HL-60 (cell line): Measurements from ENCODE around the gene HMGB1.

ENCODE experiments used
- DNase-seq, 2 experiments: peaks; one replicate each; pipeline ENCODE4 v3.0.0-alpha.2; 2010 to 2020; ENCODE audit warnings: low read depth in 1 of 2, low spot score in 1 of 2
- H3K27ac ChIP-seq: fragments of 250-450 bp; sonication (Bioruptor Pico); replicated peaks from 2 replicates; pipeline ENCODE4 v1.5.1; 2020; ENCODE audit warnings: mild to moderate bottlenecking, moderate library complexity
- H3K27me3 ChIP-seq: fragments of 250-450 bp; sonication (Bioruptor Pico); 2 replicates; pipeline ENCODE4 v1.5.1; 2021; ENCODE audit warnings: mild to moderate bottlenecking, moderate library complexity; ENCODE audit not compliant: insufficient read depth, poor library complexity, severe bottlenecking
- H3K4me3 ChIP-seq: replicated peaks from 2 replicates; pipeline ENCODE4 v1.5.1; 2011; ENCODE audit warnings: mild to moderate bottlenecking, control low read depth, low read length; ENCODE audit not compliant: insufficient read depth
- CTCF ChIP-seq: IDR thresholded peaks from one replicate; pipeline ENCODE4 v1.5.1; 2011; ENCODE audit warnings: low read length, control low read depth, inconsistent platforms; ENCODE audit not compliant: insufficient read depth
- GABPA ChIP-seq: IDR thresholded peaks from 2 replicates; pipeline ENCODE4 v1.6.1; 2012; ENCODE audit warnings: low read depth
- POLR2AphosphoS5 ChIP-seq: IDR thresholded peaks from 2 replicates; pipeline ENCODE4 v1.6.1; 2012; ENCODE audit warnings: low read depth
- REST ChIP-seq: IDR thresholded peaks from 2 replicates; pipeline ENCODE4 v1.6.1; 2012; ENCODE audit warnings: low read depth; ENCODE audit not compliant: insufficient replicate concordance
- SPI1 ChIP-seq: IDR thresholded peaks from 2 replicates; pipeline ENCODE4 v1.6.1; 2012; ENCODE audit warnings: low read depth, mild to moderate bottlenecking, borderline replicate concordance

Gene HMGB1

GRCh38 chr13:30409886-30410704, 55.6 kb downstream of the HMGB1 start:
- no peaks in the 10 kb centered on the region for H3K27me3 ChIP-seq
- no peak for DNase-seq
- H3K27ac ChIP-seq, result peak overlapping the region; percentile 95
- TF ChIP-seq POLR2AphosphoS5 (no peak), REST (no peak), GABPA (no peak), CTCF (no peak), SPI1 (no peak)
- no peak overlapping the region for H3K4me3 ChIP-seq

DNA sequence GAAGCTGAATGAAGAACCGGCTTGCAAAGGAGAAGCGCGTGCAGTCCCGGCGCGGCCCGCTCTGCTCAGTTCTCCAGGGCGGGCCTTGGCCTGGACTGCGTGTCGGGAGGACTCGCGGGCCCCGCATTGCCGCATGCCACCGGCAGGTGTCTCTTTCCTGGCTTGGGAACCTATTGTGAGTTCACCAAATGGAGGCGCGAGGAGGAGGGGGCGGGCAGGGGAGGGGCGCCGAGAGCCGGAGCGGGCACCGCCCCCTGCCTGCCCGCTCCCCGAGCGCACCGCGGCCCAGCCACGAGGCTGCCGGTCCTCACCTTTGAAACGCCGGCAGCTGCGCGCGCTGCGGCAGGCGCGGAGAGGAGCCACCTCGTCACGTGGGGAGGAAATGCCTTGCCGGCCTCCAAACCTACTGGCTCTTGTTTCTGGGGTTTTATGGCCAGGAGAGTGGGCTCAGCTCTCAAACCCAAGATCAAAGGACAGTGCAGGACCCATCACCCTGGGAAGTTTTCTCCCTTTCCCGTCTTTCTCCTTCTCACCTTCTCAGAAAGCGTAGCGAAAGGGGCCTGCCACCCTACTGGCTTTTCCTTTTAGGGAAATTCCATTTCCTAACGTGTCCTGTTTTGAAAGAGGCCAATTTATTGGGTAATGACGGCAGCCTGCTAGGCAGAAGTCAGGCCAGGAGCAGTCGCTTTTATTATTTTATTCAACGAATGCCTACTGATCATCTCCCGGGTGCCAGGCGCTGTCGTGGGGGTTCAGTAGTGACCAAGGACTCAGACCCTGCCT, 57.2 kb downstream of the HMGB1 start:
- peak overlapping the region; percentile 95 for H3K27ac ChIP-seq
- TF ChIP-seq SPI1, result no peak
- peak; percentile 68 for TF ChIP-seq POLR2AphosphoS5
- no peak for TF ChIP-seq GABPA
- TF ChIP-seq CTCF, result peak; percentile 62
- peak; percentile 54 for TF ChIP-seq REST
- no peaks in the 10 kb centered on the region for H3K27me3 ChIP-seq
- peak overlapping the region; percentile 23 for H3K4me3 ChIP-seq
- peak; percentile 84 to 99 for DNase-seq

GRCh38 chr13:30406779-30407416, 58.8 kb downstream of the HMGB1 start:
- Histone ChIP-seq H3K4me3 (no peak overlapping the region), H3K27me3 (no peaks in the 10 kb centered on the region), H3K27ac (no peak overlapping the region)
- DNase-seq, result no peak
- TF ChIP-seq GABPA, result no peak
- TF ChIP-seq CTCF, result no peak
- no peak for TF ChIP-seq POLR2AphosphoS5
- TF ChIP-seq SPI1, result no peak
